NOMO-1 treated with DMSO at 0.1 percent for 48 hours (cell line): ENCODE results near the gene CBR3.

ENCODE experiments used
- DNase-seq: peaks from one replicate; lab custom pipeline; 2025; ENCODE audit not compliant: unreplicated experiment; lab: John Stamatoyannopoulos, UW

The CBR3 gene

GRCh38 chr21:36155603-36156338 is 20.9 kb downstream of the CBR3 start:
- no peak for DNase-seq

GRCh38 chr21:36156339-36156814 is 21.5 kb downstream of the CBR3 start:
- peak; percentile 96 for DNase-seq

GRCh38 chr21:36156815-36157670 is 22.2 kb downstream of the CBR3 start, which contains the start of gene DOP1B:
TSS of gene DOP1B (plus strand) at chr21:36156824. CDS start at chr21:36164734, 7,910 bp downstream.
- DNase-seq = peak; percentile 27

- peak; percentile 90 for DNase-seq
Measured at GRCh38 chr21:36159356-36159921, 24.6 kb downstream of the CBR3 start.

GRCh38 chr21:36160850-36161178 is 25.9 kb downstream of the CBR3 start:
- DNase-seq = no peak

GRCh38 chr21:36162631-36163030 is 27.8 kb downstream of the CBR3 start:
- DNase-seq = no peak

GRCh38 chr21:36163750-36164741 is 29.2 kb downstream of the CBR3 start:
- DNase-seq = peak; percentile 38

- DNase-seq = no peak
Measured at GRCh38 chr21:36165356-36165755, 30.5 kb downstream of the CBR3 start.

GRCh38 chr21:36166705-36167104 is 31.8 kb downstream of the CBR3 start:
- DNase-seq = peak; percentile 9

GRCh38 chr21:36167541-36167940 is 32.7 kb downstream of the CBR3 start:
- DNase-seq = no peak

GRCh38 chr21:36169470-36170128 is 34.7 kb downstream of the CBR3 start:
- DNase-seq = no peak

GRCh38 chr21:36170823-36171222 is 35.9 kb downstream of the CBR3 start:
- no peak for DNase-seq

GRCh38 chr21:36171336-36171735 is 36.5 kb downstream of the CBR3 start:
- no peak for DNase-seq

- DNase-seq = no peak
Measured at GRCh38 chr21:36171741-36172331, 37.0 kb downstream of the CBR3 start.

GRCh38 chr21:36174780-36175179 is 39.9 kb downstream of the CBR3 start:
- no peak for DNase-seq

- no peak for DNase-seq
Measured at GRCh38 chr21:36175771-36176565, 41.1 kb downstream of the CBR3 start.

- DNase-seq = no peak
Measured at GRCh38 chr21:36178349-36178748, 43.5 kb downstream of the CBR3 start.

GRCh38 chr21:36179145-36179544 is 44.3 kb downstream of the CBR3 start:
- no peak for DNase-seq

GRCh38 chr21:36180963-36181362 is 46.1 kb downstream of the CBR3 start:
- DNase-seq = no peak
